HEK293 (cell line): ENCODE results near the gene GDF9.

Source experiments
- BCL11A ChIP-seq: fragments of 450-650 bp; formaldehyde crosslinking; IDR thresholded peaks from 2 replicates; pipeline ENCODE4 v1.5.1; 2016; ENCODE audit warnings: low read depth, missing biosample characterization, missing genetic modification characterization
- YY1 ChIP-seq: fragments of 450-650 bp; formaldehyde crosslinking; IDR thresholded peaks from 2 replicates; pipeline ENCODE4 v1.5.1; 2018; ENCODE audit warnings: missing biosample characterization, missing genetic modification characterization
- ZFP41 ChIP-seq: fragments of 450-650 bp; formaldehyde crosslinking; IDR thresholded peaks from 2 replicates; pipeline ENCODE4 v1.5.1; 2016; ENCODE audit warnings: missing biosample characterization, missing genetic modification characterization, borderline replicate concordance
- ZNF184 ChIP-seq: fragments of 450-650 bp; IDR thresholded peaks from 2 replicates; pipeline ENCODE4 v1.5.1; 2018; ENCODE audit warnings: missing biosample characterization, mild to moderate bottlenecking, missing genetic modification characterization
- ZNF211 ChIP-seq: fragments of 450-650 bp; formaldehyde crosslinking; IDR thresholded peaks from 2 replicates; pipeline ENCODE4 v1.5.1; 2016; ENCODE audit warnings: low read depth, missing biosample characterization, missing genetic modification characterization
- ZNF311 ChIP-seq: fragments of 450-650 bp; formaldehyde crosslinking; IDR thresholded peaks from 2 replicates; pipeline ENCODE4 v1.5.1; 2017; ENCODE audit warnings: missing biosample characterization, missing genetic modification characterization, borderline replicate concordance
- ZNF423 ChIP-seq: fragments of 450-650 bp; formaldehyde crosslinking; IDR thresholded peaks from 2 replicates; pipeline ENCODE4 v1.5.1; 2016; ENCODE audit warnings: missing biosample characterization, missing genetic modification characterization
- ZNF558 ChIP-seq: fragments of 450-650 bp; formaldehyde crosslinking; IDR thresholded peaks from 2 replicates; pipeline ENCODE4 v1.5.1; 2016; ENCODE audit warnings: missing biosample characterization, missing genetic modification characterization
- ZNF660 ChIP-seq: fragments of 450-650 bp; IDR thresholded peaks from 2 replicates; pipeline ENCODE4 v1.5.1; 2018; ENCODE audit warnings: missing biosample characterization, mild to moderate bottlenecking, missing genetic modification characterization
- ZNF777 ChIP-seq: fragments of 450-650 bp; formaldehyde crosslinking; IDR thresholded peaks from 2 replicates; pipeline ENCODE4 v1.5.1; 2017; ENCODE audit warnings: missing biosample characterization, missing genetic modification characterization, borderline replicate concordance
- TF ChIP-seq, protein P1 (sequence below): fragments of 450-650 bp; formaldehyde crosslinking; IDR thresholded peaks from 2 replicates; pipeline ENCODE4 v1.5.1; 2016; ENCODE audit warnings: missing biosample characterization, missing genetic modification characterization
- TF ChIP-seq, protein P2 (sequence below): fragments of 450-650 bp; formaldehyde crosslinking; IDR thresholded peaks from 2 replicates; pipeline ENCODE4 v1.5.1; 2016; ENCODE audit warnings: missing biosample characterization, missing genetic modification characterization
- TF ChIP-seq, protein P3 (sequence below): fragments of 450-650 bp; formaldehyde crosslinking; IDR thresholded peaks from 2 replicates; pipeline ENCODE4 v1.5.1; 2016; ENCODE audit warnings: missing biosample characterization, missing genetic modification characterization
- TF ChIP-seq, protein P4 (sequence below): fragments of 450-650 bp; formaldehyde crosslinking; IDR thresholded peaks from 2 replicates; pipeline ENCODE4 v1.5.1; 2016; ENCODE audit warnings: missing biosample characterization, missing genetic modification characterization, low read depth

DNA sequence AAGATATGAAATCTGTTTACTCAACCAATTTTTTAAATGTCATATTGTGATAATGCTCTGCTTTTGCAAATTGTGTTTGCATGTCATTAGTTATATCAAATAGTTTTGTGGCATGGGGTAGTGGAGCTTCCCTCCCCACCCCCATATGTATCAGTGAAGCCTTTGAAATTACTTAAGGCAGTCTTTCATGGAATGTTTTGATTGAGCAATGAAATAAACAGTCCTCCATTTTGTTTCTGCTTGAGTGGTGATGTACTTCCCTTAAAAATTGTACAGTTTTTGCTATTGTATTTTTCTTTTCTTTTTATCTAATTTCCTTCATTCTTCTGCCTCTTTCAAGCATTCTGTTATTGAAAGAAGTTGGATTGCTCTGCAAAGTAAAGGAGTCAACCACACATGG, 49.7 kb downstream of the GDF9 start:
- TF ChIP-seq ZFP41 (tag by site-specific recombination): no peak
- TF ChIP-seq ZNF777 (tag by site-specific recombination): no peak
- TF ChIP-seq, protein P1, sequence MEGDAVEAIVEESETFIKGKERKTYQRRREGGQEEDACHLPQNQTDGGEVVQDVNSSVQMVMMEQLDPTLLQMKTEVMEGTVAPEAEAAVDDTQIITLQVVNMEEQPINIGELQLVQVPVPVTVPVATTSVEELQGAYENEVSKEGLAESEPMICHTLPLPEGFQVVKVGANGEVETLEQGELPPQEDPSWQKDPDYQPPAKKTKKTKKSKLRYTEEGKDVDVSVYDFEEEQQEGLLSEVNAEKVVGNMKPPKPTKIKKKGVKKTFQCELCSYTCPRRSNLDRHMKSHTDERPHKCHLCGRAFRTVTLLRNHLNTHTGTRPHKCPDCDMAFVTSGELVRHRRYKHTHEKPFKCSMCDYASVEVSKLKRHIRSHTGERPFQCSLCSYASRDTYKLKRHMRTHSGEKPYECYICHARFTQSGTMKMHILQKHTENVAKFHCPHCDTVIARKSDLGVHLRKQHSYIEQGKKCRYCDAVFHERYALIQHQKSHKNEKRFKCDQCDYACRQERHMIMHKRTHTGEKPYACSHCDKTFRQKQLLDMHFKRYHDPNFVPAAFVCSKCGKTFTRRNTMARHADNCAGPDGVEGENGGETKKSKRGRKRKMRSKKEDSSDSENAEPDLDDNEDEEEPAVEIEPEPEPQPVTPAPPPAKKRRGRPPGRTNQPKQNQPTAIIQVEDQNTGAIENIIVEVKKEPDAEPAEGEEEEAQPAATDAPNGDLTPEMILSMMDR (tag by site-specific recombination): no peak
- no peak for TF ChIP-seq ZNF211 (tag by site-specific recombination)
- TF ChIP-seq ZNF311 (tag by site-specific recombination): no peak
- TF ChIP-seq, protein P2, sequence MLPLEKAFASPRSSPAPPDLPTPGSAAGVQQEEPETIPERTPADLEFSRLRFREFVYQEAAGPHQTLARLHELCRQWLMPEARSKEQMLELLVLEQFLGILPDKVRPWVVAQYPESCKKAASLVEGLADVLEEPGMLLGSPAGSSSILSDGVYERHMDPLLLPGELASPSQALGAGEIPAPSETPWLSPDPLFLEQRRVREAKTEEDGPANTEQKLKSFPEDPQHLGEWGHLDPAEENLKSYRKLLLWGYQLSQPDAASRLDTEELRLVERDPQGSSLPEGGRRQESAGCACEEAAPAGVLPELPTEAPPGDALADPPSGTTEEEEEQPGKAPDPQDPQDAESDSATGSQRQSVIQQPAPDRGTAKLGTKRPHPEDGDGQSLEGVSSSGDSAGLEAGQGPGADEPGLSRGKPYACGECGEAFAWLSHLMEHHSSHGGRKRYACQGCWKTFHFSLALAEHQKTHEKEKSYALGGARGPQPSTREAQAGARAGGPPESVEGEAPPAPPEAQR (tag by site-specific recombination): no peak
- no peak for TF ChIP-seq BCL11A (tag by site-specific recombination)
- TF ChIP-seq ZNF423: no peak
- no peak for TF ChIP-seq ZNF660 (tag by site-specific recombination)
- TF ChIP-seq YY1 (tag by site-specific recombination): no peak
- no peak for TF ChIP-seq ZNF184
- no peak for TF ChIP-seq ZNF558
- TF ChIP-seq, protein P3, sequence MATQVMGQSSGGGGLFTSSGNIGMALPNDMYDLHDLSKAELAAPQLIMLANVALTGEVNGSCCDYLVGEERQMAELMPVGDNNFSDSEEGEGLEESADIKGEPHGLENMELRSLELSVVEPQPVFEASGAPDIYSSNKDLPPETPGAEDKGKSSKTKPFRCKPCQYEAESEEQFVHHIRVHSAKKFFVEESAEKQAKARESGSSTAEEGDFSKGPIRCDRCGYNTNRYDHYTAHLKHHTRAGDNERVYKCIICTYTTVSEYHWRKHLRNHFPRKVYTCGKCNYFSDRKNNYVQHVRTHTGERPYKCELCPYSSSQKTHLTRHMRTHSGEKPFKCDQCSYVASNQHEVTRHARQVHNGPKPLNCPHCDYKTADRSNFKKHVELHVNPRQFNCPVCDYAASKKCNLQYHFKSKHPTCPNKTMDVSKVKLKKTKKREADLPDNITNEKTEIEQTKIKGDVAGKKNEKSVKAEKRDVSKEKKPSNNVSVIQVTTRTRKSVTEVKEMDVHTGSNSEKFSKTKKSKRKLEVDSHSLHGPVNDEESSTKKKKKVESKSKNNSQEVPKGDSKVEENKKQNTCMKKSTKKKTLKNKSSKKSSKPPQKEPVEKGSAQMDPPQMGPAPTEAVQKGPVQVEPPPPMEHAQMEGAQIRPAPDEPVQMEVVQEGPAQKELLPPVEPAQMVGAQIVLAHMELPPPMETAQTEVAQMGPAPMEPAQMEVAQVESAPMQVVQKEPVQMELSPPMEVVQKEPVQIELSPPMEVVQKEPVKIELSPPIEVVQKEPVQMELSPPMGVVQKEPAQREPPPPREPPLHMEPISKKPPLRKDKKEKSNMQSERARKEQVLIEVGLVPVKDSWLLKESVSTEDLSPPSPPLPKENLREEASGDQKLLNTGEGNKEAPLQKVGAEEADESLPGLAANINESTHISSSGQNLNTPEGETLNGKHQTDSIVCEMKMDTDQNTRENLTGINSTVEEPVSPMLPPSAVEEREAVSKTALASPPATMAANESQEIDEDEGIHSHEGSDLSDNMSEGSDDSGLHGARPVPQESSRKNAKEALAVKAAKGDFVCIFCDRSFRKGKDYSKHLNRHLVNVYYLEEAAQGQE (tag by site-specific recombination): no peak
- TF ChIP-seq, protein P4, sequence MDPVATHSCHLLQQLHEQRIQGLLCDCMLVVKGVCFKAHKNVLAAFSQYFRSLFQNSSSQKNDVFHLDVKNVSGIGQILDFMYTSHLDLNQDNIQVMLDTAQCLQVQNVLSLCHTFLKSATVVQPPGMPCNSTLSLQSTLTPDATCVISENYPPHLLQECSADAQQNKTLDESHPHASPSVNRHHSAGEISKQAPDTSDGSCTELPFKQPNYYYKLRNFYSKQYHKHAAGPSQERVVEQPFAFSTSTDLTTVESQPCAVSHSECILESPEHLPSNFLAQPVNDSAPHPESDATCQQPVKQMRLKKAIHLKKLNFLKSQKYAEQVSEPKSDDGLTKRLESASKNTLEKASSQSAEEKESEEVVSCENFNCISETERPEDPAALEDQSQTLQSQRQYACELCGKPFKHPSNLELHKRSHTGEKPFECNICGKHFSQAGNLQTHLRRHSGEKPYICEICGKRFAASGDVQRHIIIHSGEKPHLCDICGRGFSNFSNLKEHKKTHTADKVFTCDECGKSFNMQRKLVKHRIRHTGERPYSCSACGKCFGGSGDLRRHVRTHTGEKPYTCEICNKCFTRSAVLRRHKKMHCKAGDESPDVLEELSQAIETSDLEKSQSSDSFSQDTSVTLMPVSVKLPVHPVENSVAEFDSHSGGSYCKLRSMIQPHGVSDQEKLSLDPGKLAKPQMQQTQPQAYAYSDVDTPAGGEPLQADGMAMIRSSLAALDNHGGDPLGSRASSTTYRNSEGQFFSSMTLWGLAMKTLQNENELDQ (tag by site-specific recombination): no peak
